Colon (tissue), 2 donors: ENCODE data around the gene ATP13A3.
"Not testable (repeated sequence)": the region's sequence is repeated elsewhere in the genome, so short reads cannot be mapped to it uniquely, and the experiment has no call there.

ENCODE experiments used
- FAIRE-seq: peaks from 2 replicates; lab custom pipeline; 2012; peaks lifted over from hg19 to GRCh38; lab: Jason Lieb, UNC
- donor health status: control.
- donor health status: control.

The ATP13A3 gene

DNA sequence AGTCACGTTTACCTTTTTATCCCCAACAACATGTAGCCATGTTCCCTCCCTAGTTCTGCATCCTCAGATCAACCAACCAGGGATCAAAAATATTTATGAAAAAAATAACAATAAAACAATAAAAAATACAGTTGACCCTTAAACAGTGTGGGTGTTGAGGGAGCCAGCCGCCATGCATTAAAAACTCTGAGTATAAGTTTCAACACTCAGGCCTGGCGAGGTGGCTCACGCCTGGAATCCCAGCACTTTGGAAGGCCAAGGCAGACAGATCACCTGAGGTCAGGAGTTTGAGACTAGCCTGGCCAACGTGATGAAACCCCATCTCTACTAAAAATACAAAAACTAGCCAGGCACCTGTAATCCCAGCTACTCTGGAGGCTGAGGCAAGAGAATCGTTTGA, 12.7 kb upstream of the ATP13A3 start:
- FAIRE-seq, result not testable (repeated sequence)

DNA sequence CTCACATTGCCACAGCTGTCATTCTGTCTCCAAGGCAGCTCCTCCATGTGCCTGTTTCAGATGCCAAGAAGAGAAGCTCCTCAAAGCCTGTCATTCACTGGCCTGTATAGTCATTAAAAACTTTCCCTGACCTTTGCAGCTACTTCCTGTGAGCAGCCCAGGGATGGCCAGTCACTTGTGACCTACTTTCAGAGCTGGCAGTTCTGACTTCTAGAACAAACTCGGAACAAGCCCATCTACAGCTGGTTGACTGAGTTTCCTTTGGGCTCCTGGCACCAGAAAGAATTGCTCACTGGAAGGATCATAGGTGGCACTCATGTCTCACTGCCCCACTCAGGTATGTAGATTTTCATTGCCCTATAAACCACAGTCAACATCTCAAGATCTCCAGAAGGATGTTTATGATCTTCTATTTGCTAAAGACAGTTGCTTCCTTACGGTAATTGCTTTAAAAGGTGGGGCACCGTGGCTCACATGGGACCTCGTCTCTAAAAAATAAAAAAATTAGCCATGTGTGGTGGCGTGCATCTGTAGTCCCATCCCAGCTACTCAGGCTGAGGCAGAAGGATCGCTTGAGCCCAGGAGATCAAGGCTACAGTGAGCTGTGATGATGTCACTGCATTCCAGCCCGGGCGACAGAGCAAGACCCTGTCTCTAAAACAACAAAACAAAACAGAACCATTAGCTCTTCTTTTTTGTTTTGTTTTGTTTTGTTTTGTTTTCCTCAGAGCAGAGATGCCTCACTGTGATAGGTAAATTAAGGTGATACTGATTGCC, 11.2 kb upstream of the ATP13A3 start:
- no peak for FAIRE-seq

DNA sequence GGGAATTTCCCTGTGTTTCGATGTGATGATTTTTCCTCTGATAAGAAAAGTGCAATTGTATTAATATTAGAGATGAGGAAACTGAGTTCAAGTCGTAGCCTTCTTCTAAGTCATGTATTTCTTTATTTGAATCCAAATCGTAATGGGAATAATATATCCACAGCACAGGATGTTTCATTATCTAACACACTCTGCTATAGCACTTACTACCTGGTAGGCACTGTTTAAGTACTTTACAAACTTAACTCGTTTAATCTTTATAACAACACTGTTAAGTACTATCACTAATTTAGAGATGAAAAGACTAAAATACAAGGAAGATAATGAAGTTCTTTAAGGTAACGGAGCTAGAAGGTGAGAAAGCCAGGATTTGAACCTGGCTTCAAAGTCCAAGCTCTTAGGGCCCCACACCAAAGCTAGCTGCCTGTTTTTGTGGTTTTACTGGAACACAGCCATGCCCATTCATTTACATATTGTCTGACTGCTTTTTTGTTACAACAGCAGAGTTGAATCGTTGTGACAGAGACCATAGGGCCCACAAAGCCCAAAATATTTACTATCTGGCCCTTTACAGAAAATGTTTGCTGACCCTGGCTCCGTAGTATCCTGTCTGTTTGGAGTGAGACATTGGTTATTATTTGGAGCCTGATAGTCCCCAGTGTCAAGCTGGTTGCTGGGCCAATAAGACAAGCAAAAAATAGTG, 9.6 kb upstream of the ATP13A3 start:
- FAIRE-seq, result no peak

DNA sequence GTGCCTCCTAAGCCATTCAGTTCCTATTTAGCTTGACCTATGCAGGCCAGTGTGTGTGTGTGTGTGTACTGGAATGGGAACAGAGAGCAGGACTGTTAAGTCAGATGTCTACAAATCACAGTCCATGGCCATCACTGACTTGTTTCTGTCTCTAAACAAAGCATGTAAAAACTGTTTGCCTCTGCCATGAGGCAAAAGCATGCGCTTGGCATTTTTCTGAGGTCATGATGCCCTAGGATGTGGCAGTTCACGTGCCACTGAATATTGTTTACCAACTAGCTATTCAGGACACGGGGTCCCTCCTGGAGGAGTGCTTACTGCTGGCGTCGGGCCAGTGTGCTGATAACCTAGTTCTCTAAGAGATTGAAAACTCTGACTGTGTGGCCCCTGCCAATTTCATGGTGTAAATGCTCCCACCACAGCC, 8.2 kb upstream of the ATP13A3 start:
- FAIRE-seq, result no peak

DNA sequence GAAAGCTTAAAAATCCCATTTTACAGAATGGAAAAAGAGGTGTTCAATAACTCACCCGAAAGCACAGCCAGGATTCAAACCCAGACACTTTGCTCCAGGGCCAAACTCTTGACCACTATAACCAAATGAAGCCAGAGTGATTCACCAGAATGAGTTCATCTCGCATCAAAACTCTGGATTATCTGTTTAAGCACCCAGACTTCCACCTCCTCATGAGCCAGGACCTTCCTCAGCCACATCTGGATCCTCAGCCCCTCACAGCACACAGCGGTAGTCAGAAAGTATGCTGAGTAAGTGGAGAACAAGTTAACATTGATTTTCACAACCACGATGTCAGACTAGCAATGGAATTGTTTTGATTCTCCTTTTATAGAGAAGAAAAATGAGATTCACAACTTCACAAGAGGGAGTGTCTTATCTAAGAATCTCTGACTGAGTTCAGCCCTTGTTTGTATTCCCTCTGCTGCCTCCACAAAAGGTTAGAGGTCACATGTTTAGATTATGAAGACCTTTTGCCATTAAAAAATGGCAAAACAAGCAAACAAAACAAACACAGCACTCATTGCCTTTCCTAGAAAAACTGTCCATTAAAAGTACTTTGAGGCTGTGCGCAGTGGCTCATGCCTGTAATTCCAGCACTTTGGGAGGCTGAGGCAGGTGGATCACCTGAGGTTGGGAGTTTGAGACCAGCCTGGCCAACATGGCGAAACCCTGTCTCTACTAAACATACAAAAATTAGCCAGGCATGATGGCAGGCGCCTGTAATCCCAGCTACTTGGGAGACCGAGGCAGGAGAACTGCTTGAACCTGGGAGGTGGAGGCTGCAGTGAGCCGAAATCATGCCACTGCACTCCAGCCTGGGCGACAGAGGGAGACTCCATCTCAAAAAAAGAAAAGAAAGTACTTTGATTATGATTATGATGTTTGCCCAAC, 7.5 kb upstream of the ATP13A3 start:
- FAIRE-seq, result not testable (repeated sequence)

DNA sequence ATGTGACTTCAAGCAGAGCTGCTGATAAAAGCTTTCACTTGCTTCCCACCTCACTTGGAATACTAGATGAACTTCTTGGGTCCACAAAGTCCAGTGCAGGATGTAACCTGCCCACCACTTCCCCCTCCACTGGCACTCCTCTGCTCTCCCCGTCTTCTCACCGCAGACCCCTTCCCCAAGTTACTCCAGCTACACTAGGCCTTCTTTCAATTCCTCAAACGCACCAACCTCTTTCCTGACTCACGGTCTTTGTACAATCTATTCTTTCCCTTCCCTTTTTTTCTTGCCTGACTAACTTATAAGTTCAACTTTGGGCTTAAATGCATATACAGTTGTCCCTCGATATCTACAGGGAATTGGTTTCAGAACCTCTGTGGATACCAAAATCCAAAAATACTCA, 5.2 kb upstream of the ATP13A3 start:
- FAIRE-seq, result no peak

DNA sequence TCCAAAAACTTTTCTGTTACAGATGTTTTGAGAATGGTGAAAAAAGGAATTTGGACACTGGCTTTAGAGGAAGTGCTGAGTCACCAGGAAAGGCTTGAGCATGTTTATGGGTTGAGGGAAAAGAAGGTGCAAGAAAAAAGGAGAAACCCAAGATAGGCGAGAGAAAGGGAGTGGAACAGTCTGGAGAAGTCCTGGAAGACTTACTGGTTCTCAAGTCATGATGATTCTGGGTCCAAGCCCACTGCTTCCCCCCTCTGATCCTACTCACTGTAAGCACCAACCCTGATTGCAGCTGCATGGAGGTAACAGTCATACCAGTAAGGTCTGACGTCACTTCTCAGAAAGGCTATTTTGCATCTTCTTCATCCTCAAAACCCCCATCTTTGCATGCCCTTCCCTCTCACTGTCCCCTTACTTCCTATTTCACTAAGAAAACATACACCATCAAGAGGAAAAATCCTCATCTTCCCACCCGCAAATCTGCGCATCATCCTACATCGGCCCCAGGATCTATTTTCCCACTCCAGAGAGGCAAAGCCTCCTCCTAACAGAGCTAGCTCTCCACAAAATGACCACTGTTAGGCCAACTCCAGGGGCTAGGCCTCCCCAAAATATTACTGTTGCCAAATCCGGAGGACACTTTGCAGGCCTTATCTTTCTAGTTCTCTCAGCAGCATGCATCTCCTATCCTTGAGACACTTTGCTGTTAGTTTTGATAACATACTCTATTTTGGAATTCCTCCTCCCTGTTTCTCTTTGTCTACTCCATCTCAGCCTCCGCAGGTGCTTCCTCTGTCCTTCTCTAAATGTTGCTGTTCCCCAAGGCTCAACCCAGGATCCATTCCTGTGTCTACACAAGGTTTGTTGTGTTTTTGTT, 3.2 kb upstream of the ATP13A3 start:
- FAIRE-seq, result no peak

DNA sequence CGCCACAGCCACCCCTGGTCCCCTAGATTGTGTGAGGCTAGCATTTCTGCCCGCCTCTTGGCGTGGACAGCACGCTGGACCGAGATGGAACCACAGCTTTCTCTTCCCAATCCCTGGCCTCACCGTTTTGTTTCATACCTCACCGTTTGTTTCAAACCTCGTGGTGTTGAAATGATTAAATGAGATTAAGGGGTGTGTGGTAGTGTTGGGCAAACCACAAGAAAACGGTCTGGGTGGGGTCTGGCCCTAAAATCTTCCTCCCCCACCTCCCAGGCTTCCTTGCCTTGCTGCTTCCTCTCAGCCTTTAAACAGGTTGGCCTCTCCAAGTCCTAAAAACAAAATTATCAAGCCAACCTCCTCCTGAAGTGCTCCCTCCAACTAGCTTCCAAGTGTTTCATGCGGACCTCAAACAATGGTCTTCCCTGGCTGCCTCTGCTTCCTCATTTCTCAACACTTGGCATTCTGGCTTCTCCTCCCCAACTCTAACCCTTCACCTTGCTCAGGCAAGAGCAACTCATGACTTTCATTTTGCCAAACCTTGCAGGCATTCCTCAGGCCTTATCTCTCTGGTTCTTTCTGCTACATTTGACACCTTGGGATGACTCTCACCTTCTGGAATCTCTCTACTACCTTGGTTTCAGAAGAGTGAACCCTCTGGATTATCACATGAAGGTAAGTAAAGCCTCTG, 1.4 kb upstream of the ATP13A3 start:
- no peak for FAIRE-seq

DNA sequence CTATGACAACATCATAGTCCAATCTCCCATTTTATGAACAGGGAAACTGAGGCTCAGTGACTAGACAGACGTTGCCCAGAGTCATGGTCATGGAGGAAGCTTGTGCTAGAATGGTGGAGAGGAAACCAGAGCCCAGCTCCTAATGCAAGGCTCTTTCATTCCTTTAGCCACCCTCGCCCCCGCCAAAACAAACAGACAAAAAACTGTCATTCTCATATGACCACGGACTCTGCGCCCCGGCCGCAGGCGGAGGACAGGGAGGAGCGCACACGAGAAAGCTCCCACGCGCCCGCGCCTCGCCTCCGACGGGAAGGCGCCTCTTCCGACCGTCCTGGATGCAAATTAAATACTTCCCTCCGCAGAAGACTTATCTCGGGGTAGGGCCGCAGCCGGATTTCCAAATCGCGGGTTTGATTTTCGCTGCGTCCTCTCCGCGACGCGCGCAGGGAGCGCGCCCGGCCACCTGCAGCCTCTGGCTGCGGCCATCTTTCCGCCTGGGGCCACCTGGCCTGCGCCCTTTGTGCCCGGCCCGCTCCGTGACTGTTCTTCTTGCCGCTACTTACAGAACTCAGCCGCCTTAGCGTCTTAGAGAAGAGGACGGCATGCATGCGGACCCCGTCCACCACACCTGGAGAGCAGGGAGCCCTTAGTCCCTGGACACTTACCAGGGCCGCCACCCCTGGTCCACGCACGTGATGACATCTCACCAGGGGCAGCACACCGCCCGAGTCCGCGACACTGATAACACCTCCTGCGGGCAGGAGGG, 670 bp upstream of the ATP13A3 start:
- no peak for FAIRE-seq

DNA sequence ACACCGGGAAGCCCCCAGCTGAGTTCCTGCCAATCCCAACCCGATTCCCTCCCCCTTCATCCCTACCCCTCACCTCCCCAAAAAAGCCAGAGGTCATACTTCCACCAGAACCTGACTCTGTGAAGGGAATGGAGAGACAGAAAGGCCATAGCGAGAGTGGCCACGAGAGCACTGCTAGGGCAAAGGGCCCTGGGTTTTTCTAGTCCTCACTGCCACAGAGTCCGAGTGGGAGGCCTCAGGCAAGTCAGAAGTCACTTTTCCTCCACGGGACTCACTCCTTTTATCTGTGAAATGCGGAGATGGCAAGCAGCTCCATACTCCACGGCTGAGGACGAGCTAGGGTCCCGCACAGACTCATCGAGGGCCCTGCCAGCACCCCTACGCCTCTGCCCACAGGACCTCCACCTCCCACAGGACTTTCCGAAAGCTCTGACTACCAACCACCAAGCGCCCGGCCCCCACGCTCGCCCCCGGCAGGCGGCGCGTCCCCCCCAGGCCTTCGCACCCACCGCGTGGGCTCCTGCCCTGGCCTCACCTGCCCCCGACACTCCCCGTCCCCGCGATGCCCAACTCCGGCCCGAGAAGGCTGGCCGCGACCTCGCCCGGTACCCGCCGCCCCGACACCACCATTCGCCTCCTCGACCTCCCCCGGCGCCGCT, 792 bp downstream of the ATP13A3 start:
- FAIRE-seq, result no peak

DNA sequence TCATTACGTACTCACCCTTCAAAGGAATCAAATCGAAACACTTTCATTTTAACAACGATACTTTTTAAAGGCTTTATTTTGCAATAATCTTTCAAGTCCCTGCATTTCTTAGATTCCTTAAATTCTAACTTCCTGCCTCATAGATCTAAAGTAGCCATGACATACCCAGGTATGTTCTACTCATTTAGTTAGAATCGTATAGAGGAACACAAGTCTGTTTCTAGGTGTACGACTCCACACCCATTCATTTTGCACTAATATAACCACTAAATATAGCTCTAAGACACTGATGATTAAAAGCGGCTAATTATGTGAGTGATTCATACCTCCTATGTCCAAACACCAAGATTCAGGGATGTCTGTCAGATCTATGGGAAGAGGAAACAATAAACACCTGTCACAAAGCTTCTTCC, 1.3 kb downstream of the ATP13A3 start:
- FAIRE-seq, result no peak

DNA sequence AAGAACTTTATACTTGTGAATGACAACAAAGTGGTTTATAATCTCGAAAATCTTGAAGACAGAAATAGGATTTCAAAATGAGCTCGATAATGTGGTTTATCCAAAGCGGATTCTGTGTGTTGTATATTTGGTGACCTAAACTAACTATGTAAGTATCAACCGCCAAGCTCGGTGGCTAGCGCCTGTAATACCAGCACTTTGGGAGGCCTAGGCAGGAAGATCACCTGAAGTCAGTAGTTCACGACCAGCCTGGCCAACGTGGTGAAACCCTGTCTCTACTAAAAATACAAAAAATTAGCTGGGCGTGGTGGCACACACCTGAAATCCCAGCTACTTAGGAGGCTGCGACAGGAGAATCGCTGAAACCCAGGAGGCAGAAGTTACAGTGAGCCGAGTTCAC, 2.2 kb downstream of the ATP13A3 start:
- FAIRE-seq, result no peak

DNA sequence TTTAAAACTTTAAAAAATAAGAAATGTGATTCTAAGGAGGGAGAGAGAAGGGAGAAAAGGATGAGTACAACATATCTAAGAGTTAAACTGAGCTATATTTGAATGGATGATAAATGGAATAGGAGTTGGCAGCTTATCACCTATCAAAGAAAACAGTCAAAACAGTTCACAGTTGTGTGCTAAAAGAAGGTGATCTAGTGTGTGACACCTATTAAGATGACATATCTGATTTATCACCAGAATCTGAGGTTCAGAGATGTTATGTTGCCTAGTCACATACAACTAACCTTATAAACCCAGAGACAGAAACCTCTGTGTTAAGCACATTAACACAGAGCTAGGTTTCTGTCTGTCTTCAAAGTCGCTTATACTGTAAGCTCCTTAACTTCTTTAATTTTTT, 3.0 kb downstream of the ATP13A3 start:
- FAIRE-seq, result no peak

DNA sequence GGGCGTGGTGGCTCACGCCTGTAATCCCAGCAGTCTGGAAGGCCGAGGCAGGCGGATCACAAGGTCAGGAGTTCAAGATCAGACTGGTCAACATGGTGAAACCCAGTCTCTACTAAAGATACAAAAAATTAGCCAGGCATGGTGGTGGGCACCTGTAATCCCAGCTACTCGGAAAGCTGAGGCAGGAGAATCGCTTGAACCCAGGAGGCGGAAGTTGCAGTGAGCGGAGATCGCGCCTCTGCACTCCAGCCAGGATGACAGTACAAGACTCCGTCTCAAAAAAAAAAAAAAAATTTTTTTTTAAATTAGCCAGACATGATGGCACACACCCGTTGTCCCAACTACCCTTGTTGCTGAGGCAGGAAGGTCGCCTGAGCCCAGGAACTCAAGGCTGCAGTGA, 4.0 kb downstream of the ATP13A3 start:
- FAIRE-seq, result not testable (repeated sequence)

DNA sequence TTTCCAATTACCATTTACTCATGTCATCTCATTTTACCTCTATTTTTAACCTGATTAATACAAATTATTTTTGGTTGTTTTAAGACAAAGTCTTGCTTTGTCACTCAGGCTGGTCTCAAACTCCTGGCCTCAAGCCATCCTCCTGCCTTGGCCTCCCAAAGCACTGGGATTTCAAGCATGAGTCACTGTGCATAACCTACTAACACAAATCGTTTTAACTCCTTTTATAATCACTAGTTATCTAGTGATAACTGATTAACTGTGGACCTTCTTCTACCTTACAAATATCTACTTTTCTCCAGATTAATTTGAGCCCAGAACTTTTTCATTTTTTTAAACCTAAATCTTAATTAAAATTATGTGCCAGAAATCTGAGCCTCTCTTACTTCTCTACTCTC, 4.6 kb downstream of the ATP13A3 start:
- FAIRE-seq, result no peak

DNA sequence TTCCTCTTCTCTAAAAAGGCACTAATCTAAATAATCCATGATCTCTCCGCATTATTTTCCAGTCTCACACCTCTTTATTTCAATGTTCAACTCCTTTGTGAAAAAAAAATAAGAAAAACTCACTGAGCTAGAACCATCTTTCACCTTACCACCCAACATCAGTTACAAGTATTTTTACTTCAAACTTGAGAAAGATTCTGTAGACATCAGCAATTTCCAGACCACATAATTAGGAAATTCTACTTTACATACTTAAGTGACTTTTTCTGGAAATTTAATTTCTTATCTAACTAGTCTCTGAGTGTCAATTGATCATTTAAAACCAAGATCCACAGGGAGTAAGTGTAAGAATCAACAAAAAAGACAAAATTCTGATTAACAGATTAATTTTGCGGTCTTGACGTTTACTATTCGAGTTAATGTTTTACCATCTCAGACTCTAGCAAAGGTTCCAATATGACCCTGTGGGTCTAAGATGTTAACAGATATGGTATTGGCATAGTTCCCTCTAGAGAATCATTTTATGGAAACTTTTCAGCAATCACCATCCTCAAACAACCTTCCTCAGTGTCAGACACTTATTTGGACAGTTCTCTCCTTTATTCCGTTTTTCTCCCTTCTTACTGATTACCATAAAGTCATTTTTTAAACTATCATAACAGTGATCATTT, 5.1 kb downstream of the ATP13A3 start:
- FAIRE-seq, result no peak

DNA sequence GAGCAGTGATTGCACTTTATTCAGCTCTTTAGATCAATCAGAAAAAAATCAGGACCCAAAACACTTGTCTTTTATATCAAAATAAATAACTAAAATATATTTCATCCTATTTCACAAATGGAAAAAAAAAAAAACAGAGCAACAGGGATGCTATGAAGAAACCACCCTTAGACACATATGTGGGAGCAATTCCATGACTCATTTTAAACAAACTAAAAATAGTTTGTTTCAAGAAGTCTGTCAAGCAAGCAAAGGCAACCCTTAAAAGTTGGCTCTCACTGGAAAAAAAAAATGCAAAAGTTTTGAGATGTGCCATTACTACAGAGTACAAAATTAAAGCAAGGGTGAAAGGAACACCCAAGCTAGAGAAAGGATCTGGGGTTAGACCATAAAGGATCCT, 5.7 kb downstream of the ATP13A3 start:
- no peak for FAIRE-seq

DNA sequence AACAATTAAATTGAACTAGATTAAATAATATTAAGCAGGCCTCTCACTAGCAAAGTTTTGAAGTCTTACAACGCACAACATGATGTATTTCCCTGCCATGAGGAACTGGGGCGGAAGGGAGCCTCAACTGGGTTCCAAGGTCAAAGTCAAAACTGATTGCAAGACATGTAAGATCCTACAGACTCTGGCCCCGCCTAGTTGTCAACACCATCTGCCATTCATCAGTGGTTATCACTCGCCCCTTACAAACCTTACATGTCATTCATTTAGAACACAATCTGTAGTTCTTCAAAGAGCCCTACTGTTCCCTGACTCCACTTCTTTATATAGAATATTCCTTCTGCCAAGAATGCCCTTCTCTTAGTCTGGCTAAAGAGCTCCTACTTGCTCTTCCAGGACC, 10.0 kb downstream of the ATP13A3 start:
- no peak for FAIRE-seq

DNA sequence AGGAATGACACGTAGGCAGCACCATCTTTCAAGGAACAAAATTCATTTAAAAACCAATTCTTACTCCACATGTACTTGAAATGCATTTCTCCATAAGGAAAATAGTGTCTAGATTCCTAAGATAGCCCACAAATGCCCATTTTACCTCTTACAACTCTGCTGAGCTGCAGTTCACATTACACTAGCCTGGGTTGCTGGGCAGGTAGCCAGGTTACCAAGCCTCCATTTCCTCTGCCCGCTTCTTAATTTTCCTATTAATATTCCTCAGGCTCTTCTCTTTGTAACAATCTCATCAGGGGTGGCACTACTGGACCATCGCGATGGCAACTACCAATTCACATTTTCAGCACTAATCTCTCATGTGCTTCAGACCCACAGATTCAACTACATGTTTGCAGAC, 10.8 kb downstream of the ATP13A3 start:
- FAIRE-seq, result no peak
